Measurements from ENCODE around the gene LOX.
A peak's percentile ranks its signal among the peaks of the same experiment; 100 is the strongest.

The LOX gene

DNA sequence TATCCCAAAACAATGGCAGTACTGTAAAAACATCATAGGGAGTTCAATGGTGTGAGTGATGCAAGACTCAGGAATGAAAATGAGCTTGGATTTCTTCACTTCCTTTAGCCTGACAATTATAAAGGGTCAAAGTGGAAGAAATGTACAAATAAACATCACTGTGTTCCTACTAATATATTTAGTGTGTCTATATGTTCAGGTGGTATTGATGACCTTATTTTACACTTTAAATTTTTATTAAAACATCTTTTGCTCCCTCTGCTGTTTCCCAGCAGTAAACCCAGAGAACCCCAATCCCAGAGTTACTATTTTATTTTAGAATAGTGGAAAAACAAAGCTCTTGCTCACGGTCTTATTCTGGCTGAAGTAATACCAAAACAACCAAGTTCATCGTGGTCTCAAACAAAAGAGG is 2.0 kb downstream of the LOX start:
- DNase-seq (ENCODE audit: low read depth in 2 of 2), result peak; percentile 72 to 73
- H3K4me3 ChIP-seq (replicated peaks in 1 of 2; ENCODE audit: low read depth in 2 of 2, low read length in 2 of 2), result peak overlapping the region; percentile 83 to 87

DNA sequence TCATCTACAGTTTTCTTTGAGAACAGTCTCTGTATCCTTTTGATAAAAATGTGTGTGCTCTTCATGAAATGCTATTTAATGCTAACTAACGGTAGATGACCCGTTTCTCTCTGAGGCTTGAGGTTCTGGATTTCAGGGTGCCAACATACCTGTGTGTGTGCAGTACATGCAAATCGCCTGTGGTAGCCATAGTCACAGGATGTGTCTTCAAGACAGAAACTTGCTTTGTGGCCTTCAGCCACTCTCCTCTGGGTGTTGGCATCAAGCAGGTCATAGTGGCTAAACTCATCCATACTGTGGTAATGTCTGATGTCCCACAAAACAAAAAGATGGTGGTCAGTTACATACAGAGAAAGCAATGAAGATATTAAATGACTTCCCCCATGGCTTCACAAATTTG is 4.2 kb downstream of the LOX start:
- TF ChIP-seq, protein P1, sequence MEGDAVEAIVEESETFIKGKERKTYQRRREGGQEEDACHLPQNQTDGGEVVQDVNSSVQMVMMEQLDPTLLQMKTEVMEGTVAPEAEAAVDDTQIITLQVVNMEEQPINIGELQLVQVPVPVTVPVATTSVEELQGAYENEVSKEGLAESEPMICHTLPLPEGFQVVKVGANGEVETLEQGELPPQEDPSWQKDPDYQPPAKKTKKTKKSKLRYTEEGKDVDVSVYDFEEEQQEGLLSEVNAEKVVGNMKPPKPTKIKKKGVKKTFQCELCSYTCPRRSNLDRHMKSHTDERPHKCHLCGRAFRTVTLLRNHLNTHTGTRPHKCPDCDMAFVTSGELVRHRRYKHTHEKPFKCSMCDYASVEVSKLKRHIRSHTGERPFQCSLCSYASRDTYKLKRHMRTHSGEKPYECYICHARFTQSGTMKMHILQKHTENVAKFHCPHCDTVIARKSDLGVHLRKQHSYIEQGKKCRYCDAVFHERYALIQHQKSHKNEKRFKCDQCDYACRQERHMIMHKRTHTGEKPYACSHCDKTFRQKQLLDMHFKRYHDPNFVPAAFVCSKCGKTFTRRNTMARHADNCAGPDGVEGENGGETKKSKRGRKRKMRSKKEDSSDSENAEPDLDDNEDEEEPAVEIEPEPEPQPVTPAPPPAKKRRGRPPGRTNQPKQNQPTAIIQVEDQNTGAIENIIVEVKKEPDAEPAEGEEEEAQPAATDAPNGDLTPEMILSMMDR (IDR thresholded peaks at IDR 0.05; ENCODE audit: low read depth, low read length), result no peak
- peak overlapping the region in 1 of 2 donors; percentile 9 for H3K4me3 ChIP-seq (replicated peaks in 1 of 2; ENCODE audit: low read depth in 2 of 2, low read length in 2 of 2)
- no peak for DNase-seq (ENCODE audit: low read depth in 2 of 2)

More for the DNA sequence above, 2.0 kb downstream of the LOX start:
- TF ChIP-seq, protein P1 (IDR thresholded peaks at IDR 0.05; ENCODE audit: low read depth, low read length), result peak; percentile 21

DNA sequence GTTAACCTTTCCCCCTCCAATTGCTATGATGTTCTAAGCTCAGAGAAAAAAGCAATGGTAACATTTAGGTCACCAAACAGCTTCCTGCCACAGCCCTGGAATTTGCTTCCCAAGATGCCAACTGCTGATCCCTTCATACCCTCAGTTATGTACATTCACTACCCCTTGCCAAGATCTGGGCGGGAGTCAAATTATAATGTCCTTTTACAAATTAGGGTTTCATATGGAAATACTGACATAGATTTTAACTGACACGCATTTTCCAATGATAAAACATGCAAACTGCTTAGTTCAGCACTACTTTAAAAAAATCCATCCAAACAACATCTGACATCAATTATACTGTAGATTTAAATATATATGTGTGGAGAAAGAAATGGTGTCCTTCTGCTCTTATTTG is 5.0 kb downstream of the LOX start:
- DNase-seq (ENCODE audit: low read depth in 2 of 2), result no peak
- H3K4me3 ChIP-seq (replicated peaks in 1 of 2; ENCODE audit: low read depth in 2 of 2, low read length in 2 of 2), result no peak overlapping the region
- TF ChIP-seq, protein P1 (IDR thresholded peaks at IDR 0.05; ENCODE audit: low read depth, low read length), result no peak

DNA sequence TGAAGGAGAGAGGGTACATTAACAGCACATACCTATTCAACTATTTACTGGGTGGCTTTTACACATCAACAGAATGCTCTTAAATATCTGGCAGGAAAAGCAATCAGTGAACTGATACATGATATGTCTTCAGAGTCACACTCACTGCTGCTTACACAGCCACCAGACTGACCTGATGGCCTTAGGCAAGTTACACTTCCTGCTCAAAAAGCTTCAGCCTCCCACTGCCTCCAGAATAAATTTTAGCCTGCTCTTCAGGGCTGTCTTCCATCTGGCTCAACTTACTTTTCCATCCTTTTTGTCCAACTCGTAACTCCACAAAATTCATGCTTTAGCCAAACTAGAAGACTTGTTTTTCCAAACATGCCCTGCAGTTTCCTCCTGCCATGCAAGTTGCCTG is 10.7 kb downstream of the LOX start:
- TF ChIP-seq, protein P1 (IDR thresholded peaks at IDR 0.05; ENCODE audit: low read depth, low read length), result no peak
- DNase-seq (ENCODE audit: low read depth in 2 of 2), result no peak
- H3K4me3 ChIP-seq (replicated peaks in 1 of 2; ENCODE audit: low read depth in 2 of 2, low read length in 2 of 2), result no peak overlapping the region

DNA sequence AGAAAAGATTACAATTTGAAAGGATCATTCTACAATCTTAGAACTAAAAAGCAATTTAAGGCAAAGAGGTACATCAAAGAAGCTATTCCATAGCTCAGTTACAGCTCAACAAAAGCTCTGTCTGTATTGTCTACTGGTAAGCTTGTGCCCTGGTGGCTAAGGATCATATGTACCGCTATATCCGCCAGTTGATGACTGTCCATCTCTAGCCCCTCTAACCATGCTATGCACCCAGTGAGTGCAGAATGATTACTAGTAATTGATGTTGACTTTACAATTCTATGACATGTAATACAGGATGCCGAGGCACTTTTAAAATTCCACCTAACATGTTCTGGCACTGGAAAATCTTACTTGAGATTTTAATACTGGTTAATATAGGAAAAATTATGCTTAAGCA is 13.1 kb downstream of the LOX start:
- TF ChIP-seq, protein P1 (IDR thresholded peaks at IDR 0.05; ENCODE audit: low read depth, low read length), result no peak
- no peak for DNase-seq (ENCODE audit: low read depth in 2 of 2)
- no peak overlapping the region for H3K4me3 ChIP-seq (replicated peaks in 1 of 2; ENCODE audit: low read depth in 2 of 2, low read length in 2 of 2)

DNA sequence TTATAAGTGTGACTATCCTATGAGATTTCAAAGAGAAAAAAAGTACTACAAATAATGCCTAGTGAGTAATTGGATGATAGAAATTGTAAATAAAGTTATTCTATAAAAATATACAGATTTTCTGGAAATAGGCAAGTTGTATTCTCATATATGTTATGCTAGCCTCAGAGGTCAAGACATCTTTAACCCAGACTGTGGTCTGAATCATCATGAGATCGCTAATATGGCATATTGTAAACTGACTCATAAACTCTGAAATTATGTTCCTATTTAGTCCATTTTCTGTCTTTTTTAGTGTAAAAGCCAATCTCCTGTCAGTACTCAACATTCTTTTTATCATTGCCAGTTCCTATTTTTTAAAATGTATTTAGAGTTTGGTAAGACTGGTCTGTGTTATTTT is 14.2 kb downstream of the LOX start:
- no peak overlapping the region for H3K4me3 ChIP-seq (replicated peaks in 1 of 2; ENCODE audit: low read depth in 2 of 2, low read length in 2 of 2)
- DNase-seq (ENCODE audit: low read depth in 2 of 2), result peak in 1 of 2 donors; percentile 65
- TF ChIP-seq, protein P1 (IDR thresholded peaks at IDR 0.05; ENCODE audit: low read depth, low read length), result no peak

DNA sequence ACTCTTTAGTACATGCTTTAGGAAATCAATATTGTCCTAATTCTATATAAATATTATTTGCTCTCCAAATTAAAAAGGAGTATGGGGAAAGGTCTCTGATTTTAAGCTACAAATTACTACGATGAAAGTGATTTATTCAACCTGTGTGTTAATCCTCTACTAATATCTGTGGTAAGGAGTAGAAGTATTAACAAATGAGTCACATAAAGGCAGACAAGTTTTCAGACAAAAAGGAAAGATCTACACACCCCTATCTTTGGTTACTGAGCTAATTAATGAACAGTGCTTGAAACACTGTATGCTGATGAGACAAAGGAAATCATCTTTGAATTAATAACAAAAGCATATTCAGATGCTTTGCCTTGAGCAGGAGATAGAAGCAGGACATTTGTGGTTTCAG is 15.9 kb downstream of the LOX start:
- DNase-seq (ENCODE audit: low read depth in 2 of 2), result no peak

More for the DNA sequence above, 15.9 kb downstream of the LOX start:
- H3K4me3 ChIP-seq (replicated peaks in 1 of 2; ENCODE audit: low read depth in 2 of 2, low read length in 2 of 2), result no peak overlapping the region
- TF ChIP-seq, protein P1 (IDR thresholded peaks at IDR 0.05; ENCODE audit: low read depth, low read length), result no peak

Measured in cardiac fibroblast (primary cell).